HG03354 (cell line): ENCODE measurements around the gene AP1S2.
"Not testable (repeated sequence)": the region's sequence is repeated elsewhere in the genome, so short reads cannot be mapped to it uniquely, and the experiment has no call there.

ENCODE experiments used
- ATAC-seq: cut with Tn5 transposase; IDR thresholded peaks from one replicate; pipeline ENCODE4 v1.9.1; 2021; ENCODE audit warnings: mild to moderate bottlenecking; ENCODE audit not compliant: unreplicated experiment, poor library complexity, severe bottlenecking

Gene AP1S2

DNA sequence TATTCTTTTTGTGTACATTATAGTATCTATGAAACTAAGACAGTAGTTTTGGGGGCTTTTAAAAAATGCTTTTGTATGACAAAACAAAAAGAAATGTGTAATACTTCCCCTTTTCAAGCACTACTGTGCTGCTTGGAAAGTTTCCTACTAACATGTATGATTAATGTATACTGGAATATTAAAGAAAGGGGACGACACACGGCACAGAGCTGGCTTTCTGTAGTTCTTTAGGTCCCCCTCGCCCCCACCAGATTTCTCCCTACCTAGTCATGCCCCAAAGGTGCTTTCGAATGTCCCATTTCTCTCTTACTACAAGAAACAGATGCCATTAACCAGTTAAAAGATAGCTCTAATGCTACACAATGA is 1.6 kb upstream of the AP1S2 start:
- ATAC-seq: no peak

GRCh38 chrX:15855568-15856221 is 1.1 kb upstream of the AP1S2 start:
- no peak for ATAC-seq

- peak; percentile 48 for ATAC-seq
Measured at GRCh38 chrX:15854080-15854655, 445 bp downstream of the AP1S2 start.

DNA sequence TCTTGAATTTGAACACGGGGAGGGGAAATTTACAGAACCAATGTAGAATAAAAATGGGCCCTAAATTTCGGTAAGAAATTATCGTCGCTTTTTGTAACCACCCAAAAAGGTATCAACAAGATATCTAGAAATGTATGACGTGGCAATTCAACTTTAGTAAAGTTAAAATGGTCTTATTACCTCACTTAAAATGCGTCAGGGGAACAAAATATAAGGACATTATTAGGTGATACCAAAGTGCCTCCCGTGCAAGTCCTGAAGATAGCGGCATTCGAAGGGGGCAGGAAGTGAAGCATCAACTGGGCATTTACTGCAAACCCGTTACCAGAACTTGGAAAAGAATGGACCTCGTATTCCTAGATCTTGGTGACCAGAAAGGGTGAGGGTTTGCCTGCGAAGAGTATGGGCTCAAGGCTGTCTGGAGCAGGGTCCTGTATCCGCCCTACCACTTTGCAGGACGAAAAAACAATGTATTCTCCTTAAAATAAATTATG is 980 bp downstream of the AP1S2 start:
- no peak for ATAC-seq

- ATAC-seq: no peak
Measured at GRCh38 chrX:15849555-15849954, 5.1 kb downstream of the AP1S2 start.

GRCh38 chrX:15848576-15848975 is 6.0 kb downstream of the AP1S2 start:
- ATAC-seq: no peak

- no peak for ATAC-seq
Measured at GRCh38 chrX:15843960-15844359, 10.7 kb downstream of the AP1S2 start.

DNA sequence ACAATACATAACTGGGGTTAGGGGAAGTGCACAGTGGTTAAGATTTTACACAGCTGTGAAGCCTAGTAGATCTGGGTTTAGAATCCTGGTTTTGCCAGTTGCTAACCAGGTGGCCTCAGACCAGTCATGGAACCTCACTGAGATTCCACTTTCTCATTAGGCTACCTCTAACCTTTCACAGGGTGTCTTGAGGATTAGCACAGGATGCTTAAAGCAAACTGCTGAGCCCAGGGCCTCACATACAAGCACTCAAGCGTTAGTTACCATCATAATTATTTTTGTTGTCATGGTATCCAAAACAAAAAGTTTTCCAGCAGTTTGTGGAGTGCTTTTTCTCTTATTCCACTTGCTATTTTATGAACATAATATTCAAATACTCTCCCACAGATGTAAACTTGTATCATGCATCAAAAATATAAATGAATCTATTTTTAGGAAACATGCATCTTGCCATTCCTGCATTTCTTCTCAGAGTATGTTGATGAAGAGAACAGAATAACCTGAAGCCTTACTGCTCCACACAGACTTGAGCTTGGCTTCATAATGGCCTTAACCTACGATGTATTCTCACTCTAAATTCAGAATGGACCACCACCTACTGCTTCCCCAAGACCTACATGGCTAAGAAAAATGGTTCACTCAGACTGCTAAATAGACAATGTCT is 12.6 kb downstream of the AP1S2 start:
- no peak for ATAC-seq

GRCh38 chrX:15838017-15838416 is 16.6 kb downstream of the AP1S2 start:
- peak; percentile 76 for ATAC-seq

DNA sequence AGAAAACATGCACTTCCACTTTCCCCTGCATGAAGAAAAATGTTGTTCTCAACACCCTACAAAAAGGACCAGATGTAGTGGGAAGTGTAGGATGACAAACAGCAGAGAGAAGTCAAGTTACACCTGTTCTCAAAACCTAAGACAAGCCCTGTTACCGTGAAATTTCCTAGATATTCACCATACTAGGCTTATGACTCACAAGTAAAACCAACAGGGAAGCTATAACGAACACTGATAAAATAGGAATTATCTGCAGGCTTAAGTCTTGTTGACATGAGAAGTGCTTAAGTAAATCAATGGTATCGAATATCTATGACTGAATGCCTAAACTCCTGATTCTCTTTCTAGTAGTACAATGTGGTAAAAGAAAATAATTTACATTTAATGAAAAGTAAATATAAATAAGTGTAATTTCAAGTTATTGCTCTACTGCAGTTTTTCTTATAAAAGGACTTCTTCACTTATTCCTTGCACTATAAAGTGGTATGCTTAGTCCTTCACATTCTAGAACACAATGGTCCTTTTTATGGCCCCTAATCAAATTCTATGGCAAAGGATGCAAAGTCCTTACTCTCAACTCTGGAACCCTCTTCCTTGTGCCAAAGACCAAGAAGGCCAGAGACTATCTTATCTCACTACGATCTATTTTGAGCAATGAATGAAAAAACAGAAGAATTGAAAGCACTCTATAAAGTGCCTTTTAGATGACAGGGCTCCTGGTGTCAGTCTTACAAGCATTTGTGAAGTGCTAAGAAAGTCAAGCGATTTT is 19.6 kb downstream of the AP1S2 start:
- no peak for ATAC-seq

DNA sequence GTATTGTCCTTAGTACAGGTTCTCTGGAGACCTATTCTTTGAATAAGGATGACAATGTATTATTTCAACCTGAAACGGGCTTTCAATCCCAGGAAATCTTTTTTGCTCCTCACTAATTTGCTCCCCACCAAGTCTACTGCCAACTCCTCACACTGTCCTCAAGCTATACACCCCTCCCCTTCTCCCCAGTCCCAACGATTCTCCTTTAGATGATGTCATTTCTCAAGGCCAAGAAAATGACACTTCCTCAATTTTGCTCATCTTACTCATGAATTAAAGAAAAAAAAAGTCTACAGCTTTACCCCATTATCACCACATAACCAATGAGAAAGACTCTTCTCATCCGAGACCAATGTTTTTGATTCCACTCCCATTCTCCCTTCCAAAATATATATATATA is 20.6 kb downstream of the AP1S2 start:
- ATAC-seq: no peak

- not testable (repeated sequence) for ATAC-seq
Measured at GRCh38 chrX:15831347-15831746, 23.3 kb downstream of the AP1S2 start.

DNA sequence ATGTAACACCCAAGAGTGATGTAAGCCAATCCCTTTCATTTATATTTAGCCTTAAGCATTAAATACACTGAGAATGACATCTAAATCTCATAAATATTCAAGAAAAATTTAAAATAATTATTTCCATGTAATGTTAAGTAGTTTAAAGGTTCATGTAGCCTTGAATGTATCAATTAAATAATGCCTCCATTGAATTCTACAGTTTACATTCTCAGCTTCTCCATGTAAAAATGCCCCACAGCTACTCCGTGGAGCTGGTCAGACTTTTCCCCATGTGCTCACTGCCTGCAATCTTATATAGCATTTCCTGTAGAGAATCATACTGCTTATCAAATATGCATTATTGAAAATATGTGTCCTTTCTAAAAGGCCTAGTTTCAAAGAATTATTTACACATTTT is 25.4 kb downstream of the AP1S2 start:
- no peak for ATAC-seq

- ATAC-seq: no peak
Measured at GRCh38 chrX:15825936-15826335, 28.7 kb downstream of the AP1S2 start.

GRCh38 chrX:15822922-15823321 is 31.7 kb downstream of the AP1S2 start:
- no peak for ATAC-seq

- no peak for ATAC-seq
Measured at GRCh38 chrX:15820106-15821073, 34.2 kb downstream of the AP1S2 start.

DNA sequence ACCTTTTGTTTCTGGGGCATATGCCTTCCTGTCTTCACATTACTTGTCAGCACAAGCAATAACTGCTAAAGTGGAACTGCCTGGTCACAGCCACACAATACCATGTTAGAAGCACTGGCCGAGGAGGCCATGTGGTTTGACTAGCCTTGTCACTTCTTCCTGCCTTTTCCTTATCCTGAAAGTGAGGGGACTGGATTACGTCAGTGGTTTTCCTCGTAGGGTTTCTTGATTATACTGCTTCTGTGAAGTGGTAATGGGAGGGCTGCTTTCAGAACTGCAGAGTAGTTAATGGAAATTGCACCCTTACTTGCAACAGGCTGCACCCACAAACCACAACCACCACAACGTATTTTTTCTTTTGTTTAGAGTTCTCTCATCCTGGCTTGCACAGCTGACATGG is 37.7 kb downstream of the AP1S2 start:
- no peak for ATAC-seq

GRCh38 chrX:15816438-15816809 is 38.2 kb downstream of the AP1S2 start:
- no peak for ATAC-seq

GRCh38 chrX:15815779-15816437 is 38.7 kb downstream of the AP1S2 start:
- peak; percentile 65 for ATAC-seq
